ENCODE data around the gene C10orf67.
"Not testable (repeated sequence)": the region's sequence is repeated elsewhere in the genome, so short reads cannot be mapped to it uniquely, and the experiment has no call there.

C10orf67 gene

DNA sequence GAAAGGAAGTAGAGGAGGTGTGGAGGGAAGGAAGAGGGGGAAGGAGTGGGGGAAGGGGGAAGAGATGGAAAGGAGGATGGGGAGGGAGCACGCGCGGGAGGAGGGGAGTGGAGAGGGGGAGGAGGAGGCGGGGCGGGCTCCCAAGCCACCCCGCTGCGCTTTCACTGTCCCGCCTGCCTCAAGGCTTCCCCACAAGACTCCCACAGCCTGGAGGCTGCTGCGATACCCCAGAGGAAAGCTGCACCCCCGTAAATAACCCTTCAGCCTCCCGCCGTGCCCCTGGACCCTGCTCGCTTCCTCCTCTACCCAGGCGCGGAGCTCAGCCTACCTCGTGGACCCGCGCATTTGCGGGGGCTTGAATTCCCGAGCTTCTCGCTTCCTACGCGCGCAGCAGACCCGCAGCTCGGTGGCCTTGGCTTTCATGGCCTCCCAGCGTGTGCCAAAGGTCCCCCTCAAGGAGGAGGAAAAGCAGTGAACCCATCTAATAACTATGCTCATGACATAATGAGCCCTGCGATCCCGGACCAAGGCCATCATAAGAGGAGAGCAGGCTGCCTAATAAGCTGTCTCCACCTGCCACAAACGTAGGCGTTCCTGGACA, at the start of gene C10orf67:
Gene C10orf67, minus strand, starts transcription at position 557 of the 601 bp plus-strand sequence. Its CDS starts 23 bp downstream, at position 534.
- no peak for FAIRE-seq

GRCh38 chr10:23391821-23392220, 47.2 kb upstream of the C10orf67 start:
- FAIRE-seq: no peak

- no peak for FAIRE-seq
Observed at GRCh38 chr10:23390809-23391208, 46.2 kb upstream of the C10orf67 start.

DNA sequence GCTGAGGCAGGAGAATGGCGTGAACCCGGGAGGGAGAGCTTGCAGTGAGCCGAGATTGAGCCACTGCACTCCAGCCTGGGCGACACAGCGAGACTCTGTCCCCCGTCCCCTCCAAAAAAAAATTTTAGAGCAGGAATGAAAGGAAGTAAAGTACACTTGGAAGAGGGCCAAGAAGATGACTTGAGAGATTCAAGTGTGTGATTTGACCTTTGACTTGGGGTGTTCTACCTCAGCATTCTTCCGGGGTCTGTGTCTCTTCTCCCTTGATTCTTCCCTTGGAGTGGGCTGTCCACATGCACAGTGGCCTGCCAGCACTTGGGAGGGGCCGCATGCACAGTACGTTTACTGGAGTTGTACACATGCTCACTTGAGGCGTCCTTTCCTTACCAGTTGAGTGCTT, 45.8 kb upstream of the C10orf67 start:
- not testable (repeated sequence) for FAIRE-seq

DNA sequence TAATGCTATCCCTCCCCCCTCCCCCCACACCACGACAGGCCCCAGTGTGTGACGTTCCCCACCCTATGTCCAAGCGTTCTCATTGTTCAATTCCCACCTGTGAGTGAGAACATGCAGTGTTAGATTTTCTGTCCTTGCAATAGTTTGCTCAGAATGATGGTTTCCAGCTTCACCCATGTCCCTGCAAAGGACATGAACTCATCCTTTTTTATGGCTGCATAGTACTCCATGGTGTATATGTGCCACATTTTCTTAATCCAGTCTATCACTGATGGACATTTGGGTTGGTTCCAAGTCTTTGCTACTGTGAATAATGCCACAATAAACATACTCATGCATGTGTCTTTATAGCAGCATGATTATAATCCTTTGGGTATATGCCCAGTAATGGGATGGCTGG, 42.9 kb upstream of the C10orf67 start:
- FAIRE-seq: not testable (repeated sequence)

DNA sequence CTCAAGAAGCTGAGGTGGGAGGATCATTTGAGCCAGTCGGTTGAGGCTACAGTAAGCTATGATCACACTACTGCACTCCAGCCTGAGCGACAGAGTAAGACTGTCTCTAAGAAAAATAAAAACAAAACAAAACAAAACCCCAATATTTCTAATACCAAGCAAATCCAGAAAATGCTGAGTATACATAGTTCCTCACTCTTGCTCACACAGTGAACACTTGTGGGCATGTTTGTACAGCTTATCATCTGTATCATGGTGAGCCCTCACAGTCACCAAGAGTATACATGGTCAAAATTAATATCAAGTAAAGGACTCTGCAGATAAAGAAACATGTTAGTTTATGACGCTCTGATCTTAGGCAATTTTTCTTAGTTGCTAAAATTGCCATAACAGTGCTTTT, 41.5 kb upstream of the C10orf67 start:
- FAIRE-seq: no peak

GRCh38 chr10:23384364-23384763, 39.8 kb upstream of the C10orf67 start:
- FAIRE-seq: no peak

GRCh38 chr10:23383637-23384036, 39.0 kb upstream of the C10orf67 start:
- FAIRE-seq: no peak

DNA sequence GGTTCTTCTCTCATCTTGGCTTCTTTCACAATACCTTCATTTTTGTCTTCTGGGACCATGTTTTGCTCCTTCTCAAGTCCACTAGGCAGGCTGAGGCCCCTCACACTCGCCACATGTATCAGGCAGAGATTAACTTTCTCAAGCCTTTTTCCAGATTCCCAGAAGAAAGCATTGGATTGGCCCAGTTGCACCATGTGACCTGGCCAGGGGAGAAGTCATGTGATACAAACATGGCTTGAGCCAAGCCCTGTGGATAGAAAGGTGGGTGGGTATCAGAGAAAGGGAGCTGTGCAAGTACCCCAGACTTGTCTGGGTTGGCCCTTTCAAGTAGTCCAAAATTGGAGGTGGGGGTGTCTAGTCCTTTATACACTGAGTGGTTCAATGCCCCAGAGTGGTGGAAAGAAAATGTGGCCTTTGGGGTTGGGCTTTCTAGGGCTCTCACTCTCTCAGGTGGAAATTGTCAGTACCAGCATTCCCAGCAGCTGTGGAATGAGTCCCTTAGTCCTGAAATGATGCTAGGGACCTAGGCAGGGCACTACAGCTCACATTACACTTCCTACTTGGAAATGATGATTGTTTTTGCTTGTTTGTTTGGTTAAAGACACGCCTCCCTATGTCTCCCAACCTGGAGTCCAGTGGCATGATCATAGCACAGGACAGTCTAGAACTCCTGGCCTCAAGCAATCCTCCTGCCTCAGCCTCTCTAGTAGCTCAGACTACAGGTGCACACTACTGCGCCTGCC, 36.9 kb upstream of the C10orf67 start:
- FAIRE-seq: no peak

GRCh38 chr10:23379686-23380085, 35.1 kb upstream of the C10orf67 start:
- no peak for FAIRE-seq

- no peak for FAIRE-seq
Observed at GRCh38 chr10:23376229-23376655, 31.6 kb upstream of the C10orf67 start.

DNA sequence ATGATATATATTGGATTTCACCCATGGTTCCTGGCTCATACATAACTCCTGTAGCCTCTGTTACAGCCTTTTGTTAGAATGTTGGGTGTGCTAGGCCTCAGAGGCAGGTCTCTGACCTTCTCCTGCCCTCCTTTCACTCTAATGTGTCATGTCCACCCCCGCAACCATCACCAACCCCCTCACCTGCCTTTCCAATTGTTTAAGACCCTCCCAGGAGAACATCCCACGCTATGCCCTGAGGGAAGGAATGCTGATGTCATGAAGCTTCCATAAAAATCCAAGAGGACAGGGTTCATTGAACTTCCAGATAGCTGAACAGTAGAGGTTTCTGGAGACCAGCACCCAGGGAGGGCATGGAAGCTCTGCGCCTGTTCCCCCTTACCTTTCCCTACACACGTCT, 30.8 kb upstream of the C10orf67 start:
- FAIRE-seq: no peak

DNA sequence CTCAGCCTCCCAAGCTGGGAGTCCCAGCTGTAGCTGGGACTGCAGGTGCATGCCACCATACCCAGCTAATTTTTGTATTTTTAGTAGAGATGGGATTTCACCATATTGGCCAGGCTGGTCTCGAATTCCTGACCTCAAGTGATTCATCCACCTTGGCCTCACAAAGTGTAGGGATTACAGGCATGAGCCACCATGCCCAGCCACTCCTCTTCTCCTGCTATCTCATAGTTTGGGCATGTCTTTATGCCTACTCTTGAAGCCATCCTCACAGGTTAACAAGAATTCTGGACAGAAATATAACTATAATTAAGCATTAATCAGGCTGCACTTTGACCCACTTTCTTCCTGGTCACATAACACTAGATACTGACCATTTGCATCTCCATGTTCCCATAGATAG, 28.6 kb upstream of the C10orf67 start:
- no peak for FAIRE-seq

GRCh38 chr10:23371073-23371472, 26.5 kb upstream of the C10orf67 start:
- FAIRE-seq: no peak

DNA sequence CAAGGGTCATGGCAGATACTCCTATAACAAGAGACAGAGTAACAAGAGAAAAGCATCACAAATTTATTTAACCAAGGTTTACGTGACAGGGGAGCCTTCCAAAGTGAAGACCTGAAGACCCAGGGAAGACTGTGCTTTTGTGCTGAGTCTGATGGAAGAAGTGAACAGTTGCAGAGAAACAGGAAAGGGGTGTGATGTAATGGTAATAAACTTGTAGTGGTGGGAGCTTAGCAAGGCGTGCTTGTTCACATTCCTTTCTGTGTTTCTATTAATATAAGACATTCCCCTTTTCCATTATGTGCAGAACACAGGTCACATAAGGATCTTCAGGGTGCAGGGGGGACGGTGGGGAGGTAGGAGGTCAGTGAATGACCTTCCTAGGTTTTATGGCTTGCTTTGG, 25.5 kb upstream of the C10orf67 start:
- FAIRE-seq: no peak

DNA sequence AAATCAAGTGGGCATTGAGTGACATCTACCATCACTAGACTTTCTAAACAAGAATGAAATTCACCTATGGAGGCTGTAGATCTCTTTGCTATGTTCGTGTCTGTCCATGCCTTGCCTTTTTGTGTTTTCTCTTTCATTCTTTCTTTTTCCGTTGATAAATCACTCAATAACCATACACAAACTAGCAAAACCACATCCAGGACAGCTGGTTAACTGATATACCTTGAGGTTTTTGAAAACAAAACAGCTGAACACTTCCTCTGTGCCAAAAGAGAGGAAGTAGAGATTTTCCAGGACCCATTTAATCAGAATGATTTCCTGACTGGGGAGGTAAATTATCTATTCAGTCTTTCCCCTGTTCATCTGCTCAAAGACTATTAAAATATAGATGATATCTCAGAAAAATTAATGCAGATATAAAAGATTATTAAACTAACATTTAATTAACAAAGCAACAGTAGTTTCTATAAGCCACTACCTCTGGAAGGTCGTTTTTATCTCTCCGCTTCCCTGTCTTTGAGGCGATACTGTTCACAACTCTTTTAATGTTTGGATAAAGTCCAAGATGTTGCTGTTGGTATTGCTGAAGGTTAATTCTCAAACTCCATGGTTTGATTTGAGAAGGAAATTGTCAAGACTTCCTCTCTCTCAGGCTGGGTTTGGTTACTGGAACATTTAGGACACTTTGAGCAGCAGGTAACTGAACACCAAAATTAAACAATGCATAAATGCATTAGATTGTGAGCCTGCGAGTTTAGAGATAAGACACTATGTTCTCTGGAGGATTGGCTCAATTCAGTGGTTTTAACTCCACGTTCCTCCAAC, 24.4 kb upstream of the C10orf67 start:
- FAIRE-seq: no peak

DNA sequence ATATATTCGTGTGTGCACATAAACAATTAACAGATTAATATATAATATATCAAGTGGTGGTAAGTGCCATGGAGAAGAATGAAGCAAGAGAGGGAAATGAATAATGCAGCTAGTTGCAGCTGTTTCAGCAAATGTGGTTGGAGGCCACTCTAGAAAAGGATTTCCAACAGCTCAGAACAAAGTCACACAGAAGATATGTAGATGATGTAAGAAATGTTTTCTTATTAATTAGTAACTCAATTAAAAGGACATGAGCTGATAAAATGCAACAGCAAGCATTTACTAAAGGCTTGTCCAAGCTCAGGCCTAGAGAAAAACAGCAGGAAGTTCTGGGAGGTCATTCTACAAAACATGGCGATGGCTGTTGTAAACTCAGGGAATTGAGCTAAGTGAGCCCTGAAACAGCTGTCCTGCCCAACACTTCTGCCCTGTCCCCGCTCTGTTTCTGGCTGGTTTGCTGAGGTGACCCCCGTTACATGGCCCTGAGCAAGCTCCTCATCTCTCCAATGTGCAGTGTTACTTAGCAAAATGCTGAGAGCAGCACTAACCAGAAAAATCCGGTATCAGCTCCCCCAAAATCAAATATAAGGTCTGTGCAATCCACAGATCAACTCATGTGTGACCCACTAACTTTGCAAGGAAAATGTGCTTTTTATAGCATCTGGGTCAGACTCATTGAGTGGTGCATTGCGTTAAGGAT, 23.4 kb upstream of the C10orf67 start:
- FAIRE-seq: no peak

- not testable (repeated sequence) for FAIRE-seq
Observed at GRCh38 chr10:23365417-23366030, 20.9 kb upstream of the C10orf67 start.

- FAIRE-seq: no peak
Observed at GRCh38 chr10:23364378-23364777, 19.8 kb upstream of the C10orf67 start.

DNA sequence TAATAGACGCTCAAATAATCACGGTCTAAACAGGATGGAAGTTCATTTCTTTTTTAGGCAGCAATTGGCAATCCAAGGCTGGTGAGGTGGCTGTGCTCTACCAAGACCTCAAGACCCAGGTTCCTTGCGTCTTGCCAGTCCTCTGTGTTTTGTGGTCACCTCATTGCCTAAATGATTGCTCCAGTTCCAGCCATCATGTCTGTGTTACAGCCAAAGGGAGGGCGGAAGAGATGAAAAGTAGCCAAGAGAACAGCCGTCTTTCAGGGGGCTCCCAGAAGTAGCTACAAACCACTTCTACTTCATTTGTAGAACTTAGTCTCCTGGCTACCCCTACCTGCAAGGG, 19.2 kb upstream of the C10orf67 start:
- FAIRE-seq: no peak

- FAIRE-seq: no peak
Observed at GRCh38 chr10:23362879-23363792, 18.5 kb upstream of the C10orf67 start.
